Measurements from ENCODE around the gene LSM10. TPM values are rescaled to one million over a fixed set of nuclear protein-coding genes. Genes with fewer than 3 reads are reported as not detected.
A peak's percentile ranks its signal among the peaks of the same experiment; 100 is the strongest.

Gene LSM10
- total and polyA plus RNA-seq, 2 of the 4 experiments (the other 2 are of a cell fraction) = 11.7 to 78.9 TPM

DNA sequence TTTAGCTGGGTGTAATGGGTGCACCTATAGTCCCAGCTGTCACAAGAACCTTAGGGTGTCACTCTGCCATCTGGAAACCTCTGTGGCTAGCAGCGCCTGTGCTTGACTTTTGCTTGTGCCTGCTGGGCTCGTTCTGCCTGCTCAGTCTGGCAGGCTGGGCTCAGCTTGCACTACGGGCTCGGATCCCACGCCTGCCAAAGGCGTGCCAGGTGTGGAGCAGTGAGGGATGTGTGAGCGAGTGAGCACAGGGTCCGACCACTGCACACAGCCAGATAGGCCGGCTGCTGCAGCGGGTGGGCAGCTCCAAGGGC lies 2.8 kb upstream of the LSM10 start:
- Histone ChIP-seq H3K9ac (ENCODE audit: low read depth, low read length) (no peak overlapping the region), H3K4me3 (ENCODE audit: insufficient read depth, low read depth, low read length) (no peak overlapping the region)
- CTCF ChIA-PET = interaction anchor here (0.6 kb wide), 1 partner anchor 19 kb away, joined by 8 read pairs; no protein-coding TSS in a partner anchor

More for the DNA sequence above, 2.8 kb upstream of the LSM10 start:
- no peak overlapping the region for H4K5ac ChIP-seq (ENCODE audit: low read depth, low read length)
- no peak overlapping the region for H2BK5ac ChIP-seq (ENCODE audit: low read depth, low read length, poor library complexity, severe bottlenecking)
- peaks cover 5% of the 10 kb centered on the region for H3K9me1 ChIP-seq (ENCODE audit: insufficient read depth, low read length)
- no peak overlapping the region for H3K14ac ChIP-seq (replicated peaks; ENCODE audit: low read depth, low read length)
- ATAC-seq (ENCODE audit: low read depth) (no peak), DNase-seq (no peak)
- no peak overlapping the region for H3K18ac ChIP-seq (ENCODE audit: low read depth, low read length)
- intact Hi-C loops (cut with micrococcal nuclease) (no loop called here), dilution Hi-C loops (cut with HindIII; ENCODE audit: low sequenced_read_pairs, unreplicated experiment) (no loop called here), in situ Hi-C loops (cut with MboI; ENCODE audit: low sequenced_read_pairs) (loop anchor here (25.0 kb wide), 1 partner anchor 288 kb away; no protein-coding TSS in a partner anchor)
- H3K4ac ChIP-seq (ENCODE audit: low read depth, low read length) = 0 out of 2 replicates have a peak overlapping the region, but pooled peaks have one; percentile 19
- H3K79me1 ChIP-seq (ENCODE audit: low read depth in 1 of 2, low read length in 2 of 2) = peaks cover 8 to 19% of the 10 kb centered on the region in 2 experiments; a peak in 3 of 4 replicates
- no peaks in the 10 kb centered on the region for H4K20me1 ChIP-seq (ENCODE audit: insufficient read depth, low read length)
- H2AK9ac ChIP-seq (replicated peaks; ENCODE audit: low read depth, low read length, poor library complexity) = peak overlapping the region; percentile 28
- no peak overlapping the region for H2BK15ac ChIP-seq (ENCODE audit: low read depth, low read length)
- H3K4me2 ChIP-seq (ENCODE audit: low read depth, low read length) = no peak overlapping the region
- peak overlapping the region; percentile 67 for H2AFZ ChIP-seq (replicated peaks; ENCODE audit: low read length, poor library complexity)
- WGBS, 2 experiments (ENCODE audit: extremely low coverage in 2 of 2, insufficient read length in 1 of 2) = 93% methylated on average over 8 of the region's 10 CpGs; no CpG with 5 or more reads in 1 of the 2 experiments
- no peak overlapping the region for H4K8ac ChIP-seq (ENCODE audit: low read depth in 2 of 2, low read length in 2 of 2)
- H3K27ac ChIP-seq (ENCODE audit: insufficient read depth, low read length) = no peak overlapping the region
- no peak overlapping the region for H4K91ac ChIP-seq (ENCODE audit: insufficient read depth, low read depth, low read length)
- no peaks in the 10 kb centered on the region for H3K27me3 ChIP-seq (ENCODE audit: control insufficient read depth, insufficient read depth, low read length)
- 0 out of 2 replicates have a peak overlapping the region, but pooled peaks have one; percentile 50 for H2AK5ac ChIP-seq (ENCODE audit: low read depth, low read length)
- TF ChIP-seq ELK1 (IDR thresholded peaks at IDR 0.05; ENCODE audit: borderline replicate concordance, low read depth, low read length) (no peak), RFX5 (IDR thresholded peaks at IDR 0.05; ENCODE audit: low read depth, low read length) (no peak), RCOR1 (IDR thresholded peaks at IDR 0.05; ENCODE audit: insufficient replicate concordance, low read length) (no peak), USF2 (IDR thresholded peaks at IDR 0.05; ENCODE audit: low read depth, low read length) (no peak), SMC3 (IDR thresholded peaks at IDR 0.05; ENCODE audit: low read depth, low read length) (no peak), MAFK (IDR thresholded peaks at IDR 0.05; ENCODE audit: low read depth, low read length) (no peak), NFE2L2 (IDR thresholded peaks at IDR 0.05; ENCODE audit: low read depth, low read length) (no peak), CHD1 (IDR thresholded peaks at IDR 0.05; ENCODE audit: low read depth, low read length) (no peak), FOS (IDR thresholded peaks at IDR 0.05; ENCODE audit: low read depth, low read length) (no peak)
- TF ChIP-seq, protein P1, sequence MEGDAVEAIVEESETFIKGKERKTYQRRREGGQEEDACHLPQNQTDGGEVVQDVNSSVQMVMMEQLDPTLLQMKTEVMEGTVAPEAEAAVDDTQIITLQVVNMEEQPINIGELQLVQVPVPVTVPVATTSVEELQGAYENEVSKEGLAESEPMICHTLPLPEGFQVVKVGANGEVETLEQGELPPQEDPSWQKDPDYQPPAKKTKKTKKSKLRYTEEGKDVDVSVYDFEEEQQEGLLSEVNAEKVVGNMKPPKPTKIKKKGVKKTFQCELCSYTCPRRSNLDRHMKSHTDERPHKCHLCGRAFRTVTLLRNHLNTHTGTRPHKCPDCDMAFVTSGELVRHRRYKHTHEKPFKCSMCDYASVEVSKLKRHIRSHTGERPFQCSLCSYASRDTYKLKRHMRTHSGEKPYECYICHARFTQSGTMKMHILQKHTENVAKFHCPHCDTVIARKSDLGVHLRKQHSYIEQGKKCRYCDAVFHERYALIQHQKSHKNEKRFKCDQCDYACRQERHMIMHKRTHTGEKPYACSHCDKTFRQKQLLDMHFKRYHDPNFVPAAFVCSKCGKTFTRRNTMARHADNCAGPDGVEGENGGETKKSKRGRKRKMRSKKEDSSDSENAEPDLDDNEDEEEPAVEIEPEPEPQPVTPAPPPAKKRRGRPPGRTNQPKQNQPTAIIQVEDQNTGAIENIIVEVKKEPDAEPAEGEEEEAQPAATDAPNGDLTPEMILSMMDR (conservative IDR thresholded peaks at IDR 0.05; ENCODE audit: low read depth, low read length) = no peak
- no peak overlapping the region for H2BK20ac ChIP-seq (ENCODE audit: low read depth, low read length)
- no peaks in the 10 kb centered on the region for H3K36me3 ChIP-seq (ENCODE audit: control insufficient read depth, insufficient read depth, low read length)
- POLR2A ChIA-PET (ENCODE audit: unreplicated experiment) = interaction anchor here (0.6 kb wide), 2 partner anchors 14 to 131 kb away, joined by 3 to 5 read pairs; no protein-coding TSS in a partner anchor
- H3K23ac ChIP-seq (ENCODE audit: low read depth, low read length) = no peak overlapping the region
- no peaks in the 10 kb centered on the region for H3K9me3 ChIP-seq (ENCODE audit: control insufficient read depth, insufficient read depth, low read length)
- H3K56ac ChIP-seq (ENCODE audit: extremely low read depth, insufficient read depth, low read length) = no peak overlapping the region
- H3K4me1 ChIP-seq (ENCODE audit: control insufficient read depth, insufficient read depth, low read length) = no peaks in the 10 kb centered on the region
- no peak overlapping the region for H2BK120ac ChIP-seq (ENCODE audit: low read depth, low read length)
- no TSS peak for BruUV-seq (replicated peaks)
